ENCODE results near the gene PLA2G4C. TPM values are rescaled to one million over a fixed set of nuclear protein-coding genes. Genes with fewer than 3 reads are reported as not detected.
"Not testable (repeated sequence)": the region's sequence is repeated elsewhere in the genome, so short reads cannot be mapped to it uniquely, and the experiment has no call there.

The PLA2G4C gene
- total RNA-seq, 1 donor from 2014 or later, result 4.1 TPM

GRCh38 chr19:48094855-48095203, 15.8 kb downstream of the PLA2G4C start:
- Mint-ChIP-seq H3K36me3 (ENCODE audit: low read depth, unreplicated experiment) (peaks cover 17% of the 10 kb centered on the region), H3K27me3 (ENCODE audit: low read depth, unreplicated experiment) (peaks cover 22% of the 10 kb centered on the region), H3K4me3 (ENCODE audit: unreplicated experiment) (no peak overlapping the region), H3K4me1 (ENCODE audit: low read depth, unreplicated experiment) (no peaks in the 10 kb centered on the region), H3K27ac (ENCODE audit: unreplicated experiment) (no peak overlapping the region), H3K9me3 (ENCODE audit: unreplicated experiment) (peaks cover 25% of the 10 kb centered on the region)
- Histone ChIP-seq H3K4me1 (ENCODE audit: insufficient read depth, low read length) (peaks cover 2% of the 10 kb centered on the region), H3K4me2 (ENCODE audit: low read length) (no peak overlapping the region), H3K36me3 (ENCODE audit: insufficient read depth, low read length) (no peaks in the 10 kb centered on the region), H3K9ac (ENCODE audit: low read length) (no peak overlapping the region), H3K4me3 (ENCODE audit: insufficient read depth, low read depth, low read length) (no peak overlapping the region), H3K79me2 (ENCODE audit: insufficient read depth, low read length) (no peaks in the 10 kb centered on the region), H3K27ac (ENCODE audit: low read depth, low read length) (no peak overlapping the region), H2AFZ (ENCODE audit: low read depth, low read length) (no peak overlapping the region), H4K20me1 (ENCODE audit: insufficient read depth, low read length) (no peaks in the 10 kb centered on the region), H3K9me3 (ENCODE audit: insufficient read depth, low read depth, low read length) (peaks cover 3% of the 10 kb centered on the region), H3K27me3 (ENCODE audit: insufficient read depth, low read length) (no peaks in the 10 kb centered on the region)
- no peak for TF ChIP-seq EZH2 (IDR thresholded peaks at IDR 0.05; ENCODE audit: insufficient read depth, low read length)
- TF ChIP-seq CTCF (IDR thresholded peaks at IDR 0.05; ENCODE audit: insufficient read depth, low read depth, low read length), result no peak
- DNase-seq (ENCODE audit: low read depth), result no peak
- no peak for FAIRE-seq

DNA sequence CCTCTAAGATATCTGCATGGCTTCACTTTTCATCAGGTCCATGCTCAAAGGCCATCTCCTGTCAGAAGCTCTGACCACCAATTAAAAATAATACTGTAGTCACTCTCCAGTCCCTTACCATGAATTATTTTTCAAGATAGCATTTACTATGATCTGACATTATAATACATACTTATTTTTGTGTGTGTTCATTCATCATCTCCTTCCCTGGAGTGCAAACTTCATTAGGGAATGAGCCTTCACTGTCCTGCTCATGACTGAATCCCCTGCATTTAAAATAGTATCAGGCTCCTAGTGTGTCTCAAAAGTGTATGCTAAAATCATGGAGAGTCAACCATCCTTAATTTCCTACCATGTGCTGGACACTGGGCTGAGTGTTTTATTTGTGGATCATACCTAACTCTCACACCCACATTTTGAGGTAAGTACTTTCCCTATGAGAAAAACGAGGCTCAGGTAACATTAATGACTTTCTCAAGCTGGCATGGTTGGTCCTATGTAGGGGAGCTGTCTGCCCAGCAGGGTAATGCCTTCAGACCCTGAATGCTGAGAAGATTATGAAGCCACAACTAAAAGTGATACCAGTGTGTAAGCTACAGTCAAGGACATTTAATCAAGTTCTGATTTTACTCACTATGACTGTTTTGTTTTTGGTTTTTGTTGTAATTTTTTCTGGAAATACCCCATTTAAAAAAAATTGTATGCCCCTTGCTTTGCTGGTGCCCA, 16.3 kb downstream of the PLA2G4C start:
- Mint-ChIP-seq H3K36me3 (ENCODE audit: low read depth, unreplicated experiment) (peaks cover 17% of the 10 kb centered on the region), H3K4me1 (ENCODE audit: low read depth, unreplicated experiment) (peaks cover 1% of the 10 kb centered on the region), H3K4me3 (ENCODE audit: unreplicated experiment) (no peak overlapping the region), H3K27me3 (ENCODE audit: low read depth, unreplicated experiment) (peaks cover 22% of the 10 kb centered on the region), H3K9me3 (ENCODE audit: unreplicated experiment) (peaks cover 26% of the 10 kb centered on the region), H3K27ac (ENCODE audit: unreplicated experiment) (no peak overlapping the region)
- Histone ChIP-seq H2AFZ (ENCODE audit: low read depth, low read length) (no peak overlapping the region), H3K36me3 (ENCODE audit: insufficient read depth, low read length) (no peaks in the 10 kb centered on the region), H3K9me3 (ENCODE audit: insufficient read depth, low read depth, low read length) (peaks cover 3% of the 10 kb centered on the region), H3K27ac (ENCODE audit: low read depth, low read length) (no peak overlapping the region), H4K20me1 (ENCODE audit: insufficient read depth, low read length) (no peaks in the 10 kb centered on the region), H3K4me2 (ENCODE audit: low read length) (no peak overlapping the region), H3K4me1 (ENCODE audit: insufficient read depth, low read length) (peaks cover 2% of the 10 kb centered on the region), H3K4me3 (ENCODE audit: insufficient read depth, low read depth, low read length) (no peak overlapping the region), H3K79me2 (ENCODE audit: insufficient read depth, low read length) (no peaks in the 10 kb centered on the region), H3K27me3 (ENCODE audit: insufficient read depth, low read length) (peaks cover 2% of the 10 kb centered on the region), H3K9ac (ENCODE audit: low read length) (no peak overlapping the region)
- no peak for TF ChIP-seq EZH2 (IDR thresholded peaks at IDR 0.05; ENCODE audit: insufficient read depth, low read length)
- TF ChIP-seq CTCF (IDR thresholded peaks at IDR 0.05; ENCODE audit: insufficient read depth, low read depth, low read length), result no peak
- FAIRE-seq (no peak), DNase-seq (ENCODE audit: low read depth) (no peak)

DNA sequence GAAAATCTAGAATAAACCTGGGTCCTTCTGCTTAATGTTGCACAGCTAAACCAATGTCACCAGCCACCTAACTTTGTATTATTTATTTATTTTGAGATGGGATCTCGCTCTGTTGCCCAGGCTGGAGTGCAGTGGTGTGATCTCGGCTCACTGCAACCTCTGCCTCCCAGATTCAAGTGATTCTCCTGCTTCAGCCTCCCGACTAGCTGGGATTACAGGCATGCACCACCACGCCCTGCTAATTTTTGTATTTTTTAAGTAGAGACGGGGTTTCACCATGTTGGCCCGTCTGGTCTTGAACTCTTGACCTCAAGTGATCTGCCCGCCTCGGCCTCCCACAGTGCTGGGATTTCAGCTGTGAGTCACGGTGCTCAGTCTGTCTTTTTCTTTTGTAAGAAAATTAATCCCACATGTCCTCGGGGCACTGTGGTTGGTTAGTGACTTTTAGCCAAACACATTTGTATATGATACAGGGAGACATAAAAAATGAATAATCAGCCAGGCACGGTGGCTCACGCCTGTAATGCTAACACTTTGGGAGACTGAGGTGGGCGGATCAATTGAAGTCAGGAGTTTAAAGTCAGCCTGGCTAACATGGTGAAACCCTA, 19.4 kb downstream of the PLA2G4C start:
- H3K9me3 ChIP-seq (ENCODE audit: insufficient read depth, low read depth, low read length); H4K20me1 ChIP-seq (ENCODE audit: insufficient read depth, low read length); H3K4me3 Mint-ChIP-seq (ENCODE audit: unreplicated experiment); H3K27ac ChIP-seq (ENCODE audit: low read depth, low read length); H2AFZ ChIP-seq (ENCODE audit: low read depth, low read length); H3K79me2 ChIP-seq (ENCODE audit: insufficient read depth, low read length); H3K4me1 Mint-ChIP-seq (ENCODE audit: low read depth, unreplicated experiment); H3K4me1 ChIP-seq (ENCODE audit: insufficient read depth, low read length); H3K27me3 ChIP-seq (ENCODE audit: insufficient read depth, low read length); H3K9ac ChIP-seq (ENCODE audit: low read length); H3K27ac Mint-ChIP-seq (ENCODE audit: unreplicated experiment); H3K4me3 ChIP-seq (ENCODE audit: insufficient read depth, low read depth, low read length); H3K36me3 ChIP-seq (ENCODE audit: insufficient read depth, low read length): not testable (repeated sequence)
- peak; percentile 90 for DNase-seq (ENCODE audit: low read depth)
- H3K27me3 Mint-ChIP-seq (ENCODE audit: low read depth, unreplicated experiment), result peaks cover 33% of the 10 kb centered on the region
- peak; percentile 34 for FAIRE-seq
- H3K9me3 Mint-ChIP-seq (ENCODE audit: unreplicated experiment), result peaks cover 31% of the 10 kb centered on the region
- peaks cover 17% of the 10 kb centered on the region for H3K36me3 Mint-ChIP-seq (ENCODE audit: low read depth, unreplicated experiment)
- peak overlapping the region; percentile 22 for H3K4me2 ChIP-seq (ENCODE audit: low read length)

Data from astrocyte (in vitro differentiated cells and primary cell).